A549 (cell line): ENCODE results near the gene ACBD6. TPM values are rescaled to one million over a fixed set of nuclear protein-coding genes. Genes with fewer than 3 reads are reported as not detected.

Experiments
- ATAC-seq, 2 experiments: fragments of 200-7000 bp in 1 of 2; fragments of >200 bp in 1 of 2; cut with Nextera tagmentation in 1 of 2; cut with Tn5 transposase in 1 of 2; 3 replicates each; pipeline versions ENCODE4 v1.8.0 to v1.9.1; 2018 to 2020; ENCODE audit warnings: mild to moderate bottlenecking in 1 of 2, moderate library complexity in 1 of 2
- CTCF ChIA-PET: fragments of 300-600 bp; sonication (Branson Sonifier 250); formaldehyde crosslinking; extraction: SDS; loops from one replicate; lab custom pipeline; 2021; ENCODE audit warnings: antibody characterized with exemption, inconsistent platforms; lab: Yijun Ruan, JAX
- POLR2A ChIA-PET: fragments of 350-600 bp; formaldehyde crosslinking; extraction: SDS; loops from one replicate; lab custom pipeline; 2021; ENCODE audit warnings: antibody characterized with exemption, inconsistent platforms; lab: Yijun Ruan, JAX
- DNase-seq, 2 experiments: peaks; one replicate each; pipeline versions ENCODE4 v3.0.0 to v3.0.0-alpha.2; 2011 to 2016; ENCODE audit warnings: low read depth in 1 of 2, low spot score in 1 of 2
- FAIRE-seq: peaks from 2 replicates; lab custom pipeline; 2011; peaks lifted over from hg19 to GRCh38; lab: Jason Lieb, UNC
- H3K27ac ChIP-seq, 2 experiments: fragments of >200 bp; sonication (Bioruptor Twin); formaldehyde crosslinking; 3 replicates each; pipeline ENCODE4 v1.5.1; 2016 to 2017
- H3K4me1 ChIP-seq: fragments of >200 bp; sonication (Bioruptor Twin); formaldehyde crosslinking; 3 replicates; pipeline ENCODE4 v1.6.1; 2016
- H3K4me2 ChIP-seq: fragments of >200 bp; sonication (Bioruptor Twin); formaldehyde crosslinking; 3 replicates; pipeline ENCODE4 v1.6.1; 2016
- H3K4me3 ChIP-seq: fragments of >200 bp; sonication (Bioruptor Twin); formaldehyde crosslinking; 3 replicates; pipeline ENCODE4 v1.5.1; 2016
- H3K9me3 ChIP-seq: fragments of >200 bp; sonication (Bioruptor Twin); formaldehyde crosslinking; 3 replicates; pipeline ENCODE4 v1.6.1; 2016
- BHLHE40 ChIP-seq: IDR thresholded peaks from 2 replicates; pipeline ENCODE4 v1.6.1; 2012; ENCODE audit warnings: low read depth, low read length, inconsistent platforms
- CBX8 ChIP-seq: fragments of 200-600 bp; sonication (generic); IDR thresholded peaks from 2 replicates; pipeline ENCODE4 v1.6.1; 2016
- CHD4 ChIP-seq: fragments of 200-600 bp; sonication (generic); IDR thresholded peaks from 2 replicates; pipeline ENCODE4 v1.6.1; 2016; ENCODE audit warnings: antibody characterized with exemption, mild to moderate bottlenecking, borderline replicate concordance
- EHF ChIP-seq: fragments of 250-450 bp; sonication (Bioruptor Pico); IDR thresholded peaks from 2 replicates; pipeline ENCODE4 v1.5.0; 2020; ENCODE audit warnings: mild to moderate bottlenecking
- EHMT2 ChIP-seq: fragments of 200-600 bp; sonication (generic); IDR thresholded peaks from 2 replicates; pipeline ENCODE4 v1.6.1; 2016; ENCODE audit warnings: antibody characterized with exemption, low read depth, mild to moderate bottlenecking, moderate library complexity
- ELK1 ChIP-seq: fragments of 150-350 bp; IDR thresholded peaks from 2 replicates; pipeline ENCODE4 v1.6.1; 2014; ENCODE audit warnings: low read depth, mild to moderate bottlenecking, low read length
- FOSL2 ChIP-seq, 2 experiments: fragments of 450-650 bp in 1 of 2; fragments of >200 bp in 1 of 2; sonication (Bioruptor Twin) in 1 of 2; formaldehyde crosslinking; IDR thresholded peaks; 2 replicates each; pipeline versions ENCODE4 v1.5.0 to v1.6.1; 2016 to 2020; ENCODE audit warnings: mild to moderate bottlenecking in 1 of 2, moderate library complexity in 1 of 2
- HDAC2 ChIP-seq: fragments of 200-600 bp; sonication (generic); IDR thresholded peaks from 2 replicates; pipeline ENCODE4 v1.6.1; 2016
- HEYL ChIP-seq: fragments of 250-450 bp; sonication (Bioruptor Pico); IDR thresholded peaks from 2 replicates; pipeline ENCODE4 v1.8.0; 2021; ENCODE audit warnings: mild to moderate bottlenecking, moderate library complexity
- HMGXB4 ChIP-seq: fragments of 250-450 bp; sonication (Bioruptor Pico); IDR thresholded peaks from 2 replicates; pipeline ENCODE4 v1.5.0; 2021; ENCODE audit warnings: mild to moderate bottlenecking, moderate library complexity, borderline replicate concordance
- HOXA7 ChIP-seq: fragments of 250-450 bp; sonication (Bioruptor Pico); IDR thresholded peaks from 2 replicates; pipeline ENCODE4 v1.5.0; 2020; ENCODE audit warnings: mild to moderate bottlenecking, moderate library complexity
- JUN ChIP-seq, 2 experiments: fragments of >200 bp; sonication (Bioruptor Twin); formaldehyde crosslinking; IDR thresholded peaks; 2 replicates in 1 of 2; 3 replicates in 1 of 2; pipeline ENCODE4 v1.6.1; 2016 to 2017
- JUNB ChIP-seq: fragments of >200 bp; sonication (Bioruptor Twin); formaldehyde crosslinking; IDR thresholded peaks from 2 replicates; pipeline ENCODE4 v1.6.1; 2016
- KDM5A ChIP-seq: fragments of 200-600 bp; sonication (generic); IDR thresholded peaks from 2 replicates; pipeline ENCODE4 v1.6.1; 2016; ENCODE audit warnings: antibody characterized with exemption, mild to moderate bottlenecking
- NFE2L2 ChIP-seq: fragments of 150-350 bp; conservative IDR thresholded peaks from 2 replicates; pipeline ENCODE4 v1.6.1; 2014; ENCODE audit warnings: low read length
- NPAS2 ChIP-seq: fragments of 250-450 bp; sonication (Bioruptor Pico); IDR thresholded peaks from 2 replicates; pipeline ENCODE4 v1.8.0; 2022; ENCODE audit warnings: mild to moderate bottlenecking, moderate library complexity, borderline replicate concordance
- PBX3 ChIP-seq: IDR thresholded peaks from 2 replicates; pipeline ENCODE4 v1.6.1; 2012
- PHF8 ChIP-seq: fragments of 200-600 bp; sonication (generic); IDR thresholded peaks from 2 replicates; pipeline ENCODE4 v1.6.1; 2016; ENCODE audit warnings: low read depth, mild to moderate bottlenecking, antibody characterized with exemption, moderate library complexity, borderline replicate concordance
- POLR2AphosphoS2 ChIP-seq: conservative IDR thresholded peaks from 2 replicates; pipeline ENCODE4 v1.6.1; 2012; ENCODE audit warnings: low read length, improper control_type of control experiment, inconsistent platforms
- RNF2 ChIP-seq: fragments of 200-600 bp; sonication (generic); IDR thresholded peaks from 2 replicates; pipeline ENCODE4 v1.6.1; 2016; ENCODE audit warnings: low read depth, mild to moderate bottlenecking, antibody characterized with exemption, moderate library complexity, borderline replicate concordance
- SMC3 ChIP-seq: fragments of >200 bp; sonication (Bioruptor Twin); formaldehyde crosslinking; IDR thresholded peaks from 3 replicates; pipeline ENCODE4 v1.6.1; 2018; ENCODE audit warnings: inconsistent platforms
- SREBF2 ChIP-seq: fragments of 450-650 bp; IDR thresholded peaks from 2 replicates; pipeline ENCODE4 v1.6.1; 2014; ENCODE audit warnings: mild to moderate bottlenecking, moderate library complexity
- TFCP2L1 ChIP-seq: fragments of 250-450 bp; sonication (Bioruptor Pico); IDR thresholded peaks from 2 replicates; pipeline ENCODE4 v1.5.0; 2021; ENCODE audit warnings: mild to moderate bottlenecking
- ZSCAN20 ChIP-seq: fragments of 250-450 bp; sonication (Bioruptor Pico); IDR thresholded peaks from 2 replicates; pipeline ENCODE4 v1.8.0; 2022; ENCODE audit warnings: mild to moderate bottlenecking, moderate library complexity
- WGBS: methylation state at CpG from one replicate; pipeline ENCODE4 v1.1.6; 2017; ENCODE audit errors: missing lambda C conversion rate; 5-methylcytosine and 5-hydroxymethylcytosine counted together
- polyA plus RNA-seq, 4 experiments: library from polyadenylated mRNA; depleted of rRNA in 3 of 4; stranded (reverse); fragments of >200 nt; fragmentation: RNase III in 1 of 4; extraction: RNeasy Plus Mini Kit Qiagen cat#74134 plus additional on column Dnase treatment in 1 of 4; gene quantifications; 2 replicates in 3 of 4; 3 replicates in 1 of 4; pipeline ENCODE4 v1.2.3, GENCODE V29; 2011 to 2017
- TF ChIP-seq, protein P1 (sequence below): IDR thresholded peaks from 2 replicates; pipeline ENCODE4 v1.6.1; 2012

Gene ACBD6
- polyA plus RNA-seq, 2 of the 4 experiments (the other 2 are of a cell fraction) = 61.4 to 91.3 TPM

- Histone ChIP-seq H3K4me3 (no peak overlapping the region), H3K27ac (peak overlapping the region in 1 of 2 experiments; percentile 31; a peak in 3 of 6 replicates), H3K9me3 (no peaks in the 10 kb centered on the region), H3K4me2 (no peak overlapping the region), H3K4me1 (peaks cover 3% of the 10 kb centered on the region)
- ATAC-seq = no peak
- POLR2A ChIA-PET = no interaction called here
- DNase-seq = no peak
- CTCF ChIA-PET = interaction anchor here (1.2 to 4.9 kb wide), 3 partner anchors 16 to 328 kb away, joined by 4 to 47 read pairs (median 8); no protein-coding TSS in a partner anchor
- WGBS = 79% methylated on average over 5 of the region's 5 CpGs
- no peak for TF ChIP-seq POLR2AphosphoS2
- TF ChIP-seq PBX3 = no peak
- TF ChIP-seq JUN (IDR thresholded peaks at IDR 0.05) = no peak
- no peak for TF ChIP-seq ELK1
- no peak for TF ChIP-seq CHD4
- TF ChIP-seq HOXA7 (CRISPR knock-in tag) = no peak
- no peak for TF ChIP-seq CBX8
- no peak for TF ChIP-seq EHMT2
- no peak for TF ChIP-seq NPAS2 (CRISPR knock-in tag)
- TF ChIP-seq SREBF2 = no peak
- TF ChIP-seq RNF2 = no peak
- no peak for TF ChIP-seq SMC3
- TF ChIP-seq HDAC2 = no peak
- no peak for TF ChIP-seq NFE2L2
- FAIRE-seq = no peak
These were observed 33.1 kb upstream of the ACBD6 start for GRCh38 chr1:180535418-180535999.

GRCh38 chr1:180534214-180534613, 31.8 kb upstream of the ACBD6 start:
- Histone ChIP-seq H3K9me3 (no peaks in the 10 kb centered on the region), H3K27ac (peak overlapping the region; percentile 6 to 50; a peak in 3 of 6 replicates), H3K4me3 (no peak overlapping the region), H3K4me1 (peaks cover 11% of the 10 kb centered on the region), H3K4me2 (no peak overlapping the region)
- FAIRE-seq = no peak
- ChIA-PET CTCF (interaction anchor here (0.7 to 4.9 kb wide), 20 partner anchors 10 to 628 kb away, joined by 3 to 47 read pairs (median 4); partner anchors contain the start of gene XPR1), POLR2A (no interaction called here)
- no peak for TF ChIP-seq EHF (CRISPR knock-in tag)
- no peak for TF ChIP-seq CBX8
- TF ChIP-seq BHLHE40 = no peak
- TF ChIP-seq TFCP2L1 (CRISPR knock-in tag) = no peak
- TF ChIP-seq CHD4 = no peak
- no peak for TF ChIP-seq JUNB
- TF ChIP-seq, protein P1, sequence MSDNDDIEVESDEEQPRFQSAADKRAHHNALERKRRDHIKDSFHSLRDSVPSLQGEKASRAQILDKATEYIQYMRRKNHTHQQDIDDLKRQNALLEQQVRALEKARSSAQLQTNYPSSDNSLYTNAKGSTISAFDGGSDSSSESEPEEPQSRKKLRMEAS = no peak
- no peak for TF ChIP-seq KDM5A
- no peak for TF ChIP-seq HMGXB4
- no peak for TF ChIP-seq JUN (IDR thresholded peaks at IDR 0.05)
- TF ChIP-seq FOSL2 (IDR thresholded peaks at IDR 0.05) = no peak
- no peak for TF ChIP-seq FOSL2 (CRISPR knock-in tag; IDR thresholded peaks at IDR 0.05)
- TF ChIP-seq ZSCAN20 (CRISPR knock-in tag) = no peak
- no peak for TF ChIP-seq HEYL
- TF ChIP-seq PHF8 = no peak
- WGBS = 79% methylated on average over 7 of the region's 7 CpGs
- no peak for ATAC-seq
- no peak for DNase-seq
